IMR-90 (cell line): ENCODE data around the gene IL6. TPM values are rescaled to one million over a fixed set of nuclear protein-coding genes. Genes with fewer than 3 reads are reported as not detected.

Experiments used
- ATAC-seq: fragments of 200-7000 bp; cut with Tn5 transposase; 2 replicates; pipeline ENCODE4 v1.9.1; 2020; ENCODE audit warnings: low read depth, mild to moderate bottlenecking, moderate library complexity
- BruUV-seq: library from RNA; stranded (reverse); fragments of 400-500 nt; replicated peaks from 2 replicates; lab custom pipeline; 2021; lab: Mats Ljungman, UMichigan
- CTCF ChIA-PET: fragments of 300-600 bp; formaldehyde crosslinking; extraction: SDS; loops from one replicate; lab custom pipeline; 2021; ENCODE audit warnings: antibody characterized with exemption; lab: Yijun Ruan, JAX
- POLR2A ChIA-PET: fragments of 300-600 bp; sonication (Branson Sonifier 250); formaldehyde crosslinking; loops from one replicate; lab custom pipeline; 2022; ENCODE audit warnings: antibody characterized with exemption; ENCODE audit not compliant: unreplicated experiment; lab: Charles Lee
- DNase-seq: peaks from one replicate; pipeline ENCODE4 v3.0.0; 2013
- H2AFZ ChIP-seq: replicated peaks from 2 replicates; pipeline ENCODE3; 2013; ENCODE audit warnings: low read length, mild to moderate bottlenecking; ENCODE audit not compliant: poor library complexity
- H2AK5ac ChIP-seq: 2 replicates; pipeline ENCODE4 v1.6.1; 2013; ENCODE audit warnings: low read depth, low read length, inconsistent platforms
- H2AK9ac ChIP-seq: replicated peaks from 2 replicates; pipeline ENCODE3; 2013; ENCODE audit warnings: mild to moderate bottlenecking, low read depth, low read length, moderate library complexity; ENCODE audit not compliant: poor library complexity
- H2BK120ac ChIP-seq: 2 replicates; pipeline ENCODE4 v1.6.1; 2013; ENCODE audit warnings: low read depth, low read length, inconsistent platforms
- H2BK15ac ChIP-seq: 3 replicates; pipeline ENCODE4 v1.6.1; 2013; ENCODE audit warnings: low read depth, low read length, inconsistent platforms
- H2BK20ac ChIP-seq: 2 replicates; pipeline ENCODE4 v1.6.1; 2013; ENCODE audit warnings: low read depth, mild to moderate bottlenecking, inconsistent platforms, low read length, moderate library complexity
- H2BK5ac ChIP-seq: 2 replicates; pipeline ENCODE4 v1.6.1; 2013; ENCODE audit warnings: mild to moderate bottlenecking, low read depth, low read length, inconsistent platforms; ENCODE audit not compliant: poor library complexity, severe bottlenecking
- H3K14ac ChIP-seq: replicated peaks from 2 replicates; pipeline ENCODE4 v1.6.1; 2013; ENCODE audit warnings: low read depth, low read length, inconsistent platforms
- H3K18ac ChIP-seq: 2 replicates; pipeline ENCODE4 v1.6.1; 2013; ENCODE audit warnings: low read depth, low read length, control low read depth
- H3K23ac ChIP-seq: 2 replicates; pipeline ENCODE4 v1.6.1; 2013; ENCODE audit warnings: low read depth, low read length, inconsistent platforms
- H3K27ac ChIP-seq: 2 replicates; pipeline ENCODE4 v1.5.1; 2013; ENCODE audit warnings: mild to moderate bottlenecking, control low read depth, low read length; ENCODE audit not compliant: insufficient read depth
- H3K27me3 ChIP-seq: 2 replicates; pipeline ENCODE4 v1.6.1; 2013; ENCODE audit warnings: low read length; ENCODE audit not compliant: control insufficient read depth, insufficient read depth
- H3K36me3 ChIP-seq: 2 replicates; pipeline ENCODE4 v1.6.1; 2013; ENCODE audit warnings: low read length, mixed read lengths; ENCODE audit not compliant: control insufficient read depth, insufficient read depth
- H3K4ac ChIP-seq: 2 replicates; pipeline ENCODE4 v1.6.1; 2013; ENCODE audit warnings: low read depth, low read length, inconsistent platforms
- H3K4me1 ChIP-seq: 2 replicates; pipeline ENCODE4 v1.6.1; 2013; ENCODE audit warnings: low read length, mixed read lengths; ENCODE audit not compliant: control insufficient read depth, insufficient read depth
- H3K4me2 ChIP-seq: 2 replicates; pipeline ENCODE4 v1.6.1; 2013; ENCODE audit warnings: low read depth, mild to moderate bottlenecking, control low read depth, low read length, moderate library complexity
- H3K4me3 ChIP-seq: 2 replicates; pipeline ENCODE4 v1.5.1; 2013; ENCODE audit warnings: low read depth, mild to moderate bottlenecking, control low read depth, low read length, moderate library complexity; ENCODE audit not compliant: insufficient read depth
- H3K56ac ChIP-seq: 2 replicates; pipeline ENCODE4 v1.6.1; 2013; ENCODE audit warnings: low read length, inconsistent platforms; ENCODE audit not compliant: insufficient read depth; ENCODE audit errors: extremely low read depth
- H3K79me1 ChIP-seq, 2 experiments: 2 replicates each; pipeline ENCODE4 v1.6.1; 2013; ENCODE audit warnings: low read length in 2 of 2, inconsistent platforms in 1 of 2, low read depth in 1 of 2
- H3K9ac ChIP-seq: 2 replicates; pipeline ENCODE4 v1.6.1; 2013; ENCODE audit warnings: low read depth, low read length, control low read depth
- H3K9me1 ChIP-seq: 2 replicates; pipeline ENCODE4 v1.6.1; 2013; ENCODE audit warnings: low read length, inconsistent platforms; ENCODE audit not compliant: insufficient read depth
- H3K9me3 ChIP-seq: 2 replicates; pipeline ENCODE4 v1.6.1; 2013; ENCODE audit warnings: low read length; ENCODE audit not compliant: control insufficient read depth, insufficient read depth
- H4K20me1 ChIP-seq: 2 replicates; pipeline ENCODE4 v1.6.1; 2013; ENCODE audit warnings: low read length, inconsistent platforms; ENCODE audit not compliant: insufficient read depth
- H4K5ac ChIP-seq: 2 replicates; pipeline ENCODE4 v1.6.1; 2013; ENCODE audit warnings: mild to moderate bottlenecking, low read depth, low read length, control low read depth
- H4K8ac ChIP-seq, 2 experiments: 2 replicates each; pipeline ENCODE4 v1.6.1; 2013; ENCODE audit warnings: low read depth in 2 of 2, low read length in 2 of 2, control low read depth in 1 of 2, inconsistent platforms in 1 of 2
- H4K91ac ChIP-seq: 2 replicates; pipeline ENCODE4 v1.6.1; 2013; ENCODE audit warnings: low read depth, low read length, inconsistent platforms; ENCODE audit not compliant: insufficient read depth
- BHLHE40 ChIP-seq: fragments of 150-350 bp; IDR thresholded peaks from 2 replicates; pipeline ENCODE4 v1.6.1; 2016; ENCODE audit warnings: mild to moderate bottlenecking, low read depth, low read length
- CEBPB ChIP-seq: IDR thresholded peaks from 2 replicates; pipeline ENCODE4 v1.6.1; 2012; ENCODE audit warnings: low read depth, low read length, improper control_type of control experiment
- CHD1 ChIP-seq: IDR thresholded peaks from 2 replicates; pipeline ENCODE4 v1.6.1; 2012; ENCODE audit warnings: low read depth, low read length, improper control_type of control experiment
- CTCF ChIP-seq: conservative IDR thresholded peaks from 2 replicates; pipeline ENCODE4 v1.5.1; 2012; ENCODE audit warnings: mild to moderate bottlenecking, low read depth, low read length, improper control_type of control experiment
- ELK1 ChIP-seq: fragments of 150-350 bp; IDR thresholded peaks from 2 replicates; pipeline ENCODE4 v1.6.1; 2016; ENCODE audit warnings: low read depth, mild to moderate bottlenecking, low read length, moderate library complexity, borderline replicate concordance
- FOS ChIP-seq: fragments of 150-350 bp; IDR thresholded peaks from 2 replicates; pipeline ENCODE4 v1.6.1; 2016; ENCODE audit warnings: low read depth, low read length
- MAZ ChIP-seq: IDR thresholded peaks from 2 replicates; pipeline ENCODE4 v1.6.1; 2012; ENCODE audit warnings: low read depth, mild to moderate bottlenecking, low read length, improper control_type of control experiment, moderate library complexity, borderline replicate concordance
- MXI1 ChIP-seq: IDR thresholded peaks from 2 replicates; pipeline ENCODE4 v1.6.1; 2012; ENCODE audit warnings: low read depth, mild to moderate bottlenecking, low read length, moderate library complexity, borderline replicate concordance
- NFE2L2 ChIP-seq: fragments of 150-350 bp; IDR thresholded peaks from 2 replicates; pipeline ENCODE4 v1.6.1; 2016; ENCODE audit warnings: low read depth, mild to moderate bottlenecking, low read length
- POLR2A ChIP-seq: IDR thresholded peaks from 2 replicates; pipeline ENCODE4 v1.6.1; 2012; ENCODE audit warnings: mild to moderate bottlenecking, low read depth, low read length
- RCOR1 ChIP-seq: IDR thresholded peaks from 2 replicates; pipeline ENCODE4 v1.6.1; 2012; ENCODE audit warnings: mild to moderate bottlenecking, low read length, improper control_type of control experiment; ENCODE audit not compliant: insufficient replicate concordance
- RFX5 ChIP-seq: IDR thresholded peaks from 2 replicates; pipeline ENCODE4 v1.8.0; 2012; ENCODE audit warnings: low read depth, mild to moderate bottlenecking, low read length, moderate library complexity
- SMC3 ChIP-seq: fragments of 150-350 bp; IDR thresholded peaks from 2 replicates; pipeline ENCODE4 v1.6.1; 2016; ENCODE audit warnings: low read depth, mild to moderate bottlenecking, antibody characterized with exemption, low read length, moderate library complexity
- USF2 ChIP-seq: fragments of 150-350 bp; IDR thresholded peaks from 2 replicates; pipeline ENCODE4 v1.6.1; 2017; ENCODE audit warnings: mild to moderate bottlenecking, antibody characterized with exemption, low read length, low read depth
- WGBS, 2 experiments: methylation state at CpG; one replicate each; pipeline versions ENCODE4 v1.1.5 to v1.1.7; 2013; ENCODE audit warnings: missing lambda C conversion rate in 2 of 2; ENCODE audit not compliant: insufficient read length in 1 of 2; ENCODE audit errors: extremely low coverage in 2 of 2; 5-methylcytosine and 5-hydroxymethylcytosine counted together
- dilution Hi-C: fragments of 300-500 bp; cut with HindIII; formaldehyde crosslinking; loops from one replicate; pipeline ENCODE4 v1.14.3; 2018; ENCODE audit warnings: low sequenced_read_pairs; ENCODE audit not compliant: unreplicated experiment
- in situ Hi-C: fragments of 300-500 bp; cut with MboI; formaldehyde crosslinking; loops from 3 replicates; pipeline ENCODE4 v1.14.3; 2019; ENCODE audit warnings: low sequenced_read_pairs, inconsistent platforms, mixed read lengths
- intact Hi-C: fragments of 100-400 bp; cut with micrococcal nuclease; formaldehyde crosslinking; loops from 2 replicates; pipeline ENCODE4 v1.10.0; 2022
- polyA plus RNA-seq, 3 experiments: library from polyadenylated mRNA; depleted of rRNA; stranded (reverse); fragments of >200 nt; gene quantifications; 2 replicates each; pipeline ENCODE4 v1.2.3, GENCODE V29; 2012; ENCODE audit warnings: low replicate concordance in 1 of 3
- total RNA-seq: library from RNA; depleted of rRNA; stranded (reverse); fragments of >200 nt; gene quantifications from 2 replicates; pipeline ENCODE4 v1.2.3, GENCODE V29; 2012

IL6 gene
- total and polyA plus RNA-seq, 2 of the 4 experiments (the other 2 are of a cell fraction): 15.2 to 50.8 TPM

GRCh38 chr7:22712999-22713398 is 14.0 kb upstream of the IL6 start:
- H3K4me1 ChIP-seq: peaks cover 6% of the 10 kb centered on the region
- H2BK120ac ChIP-seq: no peak overlapping the region
- no peaks in the 10 kb centered on the region; a peak in 1 of 4 replicates for H3K79me1 ChIP-seq
- H2BK15ac ChIP-seq: peak overlapping the region; percentile 86; the same call in 1 of the 3 replicates
- no peak overlapping the region for H3K9ac ChIP-seq
- ChIA-PET CTCF (interaction anchor here (0.7 kb wide), 1 partner anchor 74 kb away, joined by 3 read pairs; no protein-coding TSS in a partner anchor), POLR2A (no interaction called here)
- no peak overlapping the region for H3K18ac ChIP-seq
- no peak overlapping the region for H2AFZ ChIP-seq
- H3K14ac ChIP-seq: no peak overlapping the region
- H3K4me2 ChIP-seq: no peak overlapping the region
- H3K4ac ChIP-seq: no peak overlapping the region
- intact Hi-C loops: no loop called here
- no peak overlapping the region for H4K91ac ChIP-seq
- no peaks in the 10 kb centered on the region for H3K9me3 ChIP-seq
- no peak overlapping the region for H4K8ac ChIP-seq
- no peaks in the 10 kb centered on the region for H3K9me1 ChIP-seq
- TF ChIP-seq MAZ (no peak), ELK1 (no peak), NFE2L2 (no peak), RFX5 (no peak), SMC3 (no peak), FOS (no peak), USF2 (no peak), CTCF (no peak), MXI1 (no peak), RCOR1 (no peak), BHLHE40 (no peak), CEBPB (no peak), CHD1 (no peak), POLR2A (no peak)
- no peak overlapping the region for H3K56ac ChIP-seq
- H2AK5ac ChIP-seq: no peak overlapping the region
- BruUV-seq: no TSS peak
- H3K27ac ChIP-seq: no peak overlapping the region
- H2BK20ac ChIP-seq: no peak overlapping the region
- H3K23ac ChIP-seq: no peak overlapping the region
- DNase-seq (no peak), ATAC-seq (no peak)
- no CpG with 5 or more reads among the region's 1 CpG for WGBS, 2 experiments
- no peak overlapping the region for H2BK5ac ChIP-seq
- H3K36me3 ChIP-seq: no peaks in the 10 kb centered on the region
- dilution Hi-C loops: no loop called here
- H4K20me1 ChIP-seq: no peaks in the 10 kb centered on the region
- H4K5ac ChIP-seq: no peak overlapping the region
- no peak overlapping the region for H3K4me3 ChIP-seq
- in situ Hi-C loops: no loop called here
- H2AK9ac ChIP-seq: no peak overlapping the region
- no peaks in the 10 kb centered on the region for H3K27me3 ChIP-seq
